Upper lobe of left lung (tissue), 4 donors: ENCODE results near the gene CRYBB1.

Experiments used
- EP300 ChIP-seq, 4 donors: sonication (generic); formaldehyde crosslinking; IDR thresholded peaks; one replicate each; pipeline ENCODE4 v1.5.1; 2017; ENCODE audit warnings: antibody characterized with exemption in 4 of 4, control low read depth in 2 of 4
- POLR2A ChIP-seq, 4 donors: fragments of 450-650 bp; IDR thresholded peaks; one replicate each; pipeline ENCODE4 v1.5.1; 2016 to 2017; ENCODE audit warnings: antibody characterized with exemption in 4 of 4, mild to moderate bottlenecking in 2 of 4
- POLR2AphosphoS5 ChIP-seq, 2 donors: sonication (generic); formaldehyde crosslinking; IDR thresholded peaks; one replicate each; pipeline ENCODE4 v1.5.1; 2017; ENCODE audit warnings: antibody characterized with exemption in 2 of 2
- TF ChIP-seq, protein P1 (sequence below), 6 experiments: fragments of 450-650 bp in 4 of 6; fragments of 200-600 bp in 2 of 6; sonication (generic) in 2 of 6; IDR thresholded peaks; one replicate each; pipeline ENCODE4 v1.5.1; 2016 to 2019; ENCODE audit warnings: antibody characterized with exemption in 6 of 6

- TF ChIP-seq POLR2A (IDR thresholded peaks at IDR 0.05) (no peak), POLR2AphosphoS5 (IDR thresholded peaks at IDR 0.05) (no peak), EP300 (IDR thresholded peaks at IDR 0.05) (no peak)
- TF ChIP-seq, protein P1, sequence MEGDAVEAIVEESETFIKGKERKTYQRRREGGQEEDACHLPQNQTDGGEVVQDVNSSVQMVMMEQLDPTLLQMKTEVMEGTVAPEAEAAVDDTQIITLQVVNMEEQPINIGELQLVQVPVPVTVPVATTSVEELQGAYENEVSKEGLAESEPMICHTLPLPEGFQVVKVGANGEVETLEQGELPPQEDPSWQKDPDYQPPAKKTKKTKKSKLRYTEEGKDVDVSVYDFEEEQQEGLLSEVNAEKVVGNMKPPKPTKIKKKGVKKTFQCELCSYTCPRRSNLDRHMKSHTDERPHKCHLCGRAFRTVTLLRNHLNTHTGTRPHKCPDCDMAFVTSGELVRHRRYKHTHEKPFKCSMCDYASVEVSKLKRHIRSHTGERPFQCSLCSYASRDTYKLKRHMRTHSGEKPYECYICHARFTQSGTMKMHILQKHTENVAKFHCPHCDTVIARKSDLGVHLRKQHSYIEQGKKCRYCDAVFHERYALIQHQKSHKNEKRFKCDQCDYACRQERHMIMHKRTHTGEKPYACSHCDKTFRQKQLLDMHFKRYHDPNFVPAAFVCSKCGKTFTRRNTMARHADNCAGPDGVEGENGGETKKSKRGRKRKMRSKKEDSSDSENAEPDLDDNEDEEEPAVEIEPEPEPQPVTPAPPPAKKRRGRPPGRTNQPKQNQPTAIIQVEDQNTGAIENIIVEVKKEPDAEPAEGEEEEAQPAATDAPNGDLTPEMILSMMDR (IDR thresholded peaks at IDR 0.05) = no peak
These were observed 66.3 kb downstream of the CRYBB1 start for GRCh38 chr22:26551568-26551967.
